Lower leg skin (tissue), 3 donors: Measurements from ENCODE around the gene SKIL.

Experiments
- POLR2A ChIP-seq, 2 donors: fragments of 450-650 bp; IDR thresholded peaks; one replicate each; pipeline ENCODE4 v1.6.1; 2016 to 2017; ENCODE audit warnings: antibody characterized with exemption in 2 of 2, mild to moderate bottlenecking in 1 of 2, moderate library complexity in 1 of 2
- TF ChIP-seq, protein P1 (sequence below), 3 donors: fragments of 450-650 bp; IDR thresholded peaks; one replicate each; pipeline ENCODE4 v1.5.1; 2016; ENCODE audit warnings: antibody characterized with exemption in 3 of 3, mild to moderate bottlenecking in 3 of 3, moderate library complexity in 2 of 3

DNA sequence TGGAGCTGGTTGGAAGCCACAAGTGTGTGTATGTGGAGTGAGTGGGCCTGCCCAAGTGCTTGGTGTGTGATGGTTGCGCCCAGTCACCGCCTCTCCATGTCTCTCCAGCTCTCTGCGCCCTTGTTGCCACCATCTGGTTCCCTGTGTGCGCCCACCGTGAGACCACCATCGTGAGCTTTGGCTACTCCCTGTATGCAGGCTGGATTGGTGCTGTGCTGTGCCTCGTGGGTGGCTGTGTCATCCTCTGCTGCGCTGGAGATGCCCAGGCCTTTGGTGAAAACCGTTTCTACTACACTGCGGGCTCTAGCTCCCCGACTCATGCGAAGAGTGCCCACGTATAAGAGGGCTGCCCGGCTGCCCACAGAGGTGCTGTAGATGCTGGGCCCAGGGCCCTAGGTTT, 74.9 kb downstream of the SKIL start:
- TF ChIP-seq, protein P1, sequence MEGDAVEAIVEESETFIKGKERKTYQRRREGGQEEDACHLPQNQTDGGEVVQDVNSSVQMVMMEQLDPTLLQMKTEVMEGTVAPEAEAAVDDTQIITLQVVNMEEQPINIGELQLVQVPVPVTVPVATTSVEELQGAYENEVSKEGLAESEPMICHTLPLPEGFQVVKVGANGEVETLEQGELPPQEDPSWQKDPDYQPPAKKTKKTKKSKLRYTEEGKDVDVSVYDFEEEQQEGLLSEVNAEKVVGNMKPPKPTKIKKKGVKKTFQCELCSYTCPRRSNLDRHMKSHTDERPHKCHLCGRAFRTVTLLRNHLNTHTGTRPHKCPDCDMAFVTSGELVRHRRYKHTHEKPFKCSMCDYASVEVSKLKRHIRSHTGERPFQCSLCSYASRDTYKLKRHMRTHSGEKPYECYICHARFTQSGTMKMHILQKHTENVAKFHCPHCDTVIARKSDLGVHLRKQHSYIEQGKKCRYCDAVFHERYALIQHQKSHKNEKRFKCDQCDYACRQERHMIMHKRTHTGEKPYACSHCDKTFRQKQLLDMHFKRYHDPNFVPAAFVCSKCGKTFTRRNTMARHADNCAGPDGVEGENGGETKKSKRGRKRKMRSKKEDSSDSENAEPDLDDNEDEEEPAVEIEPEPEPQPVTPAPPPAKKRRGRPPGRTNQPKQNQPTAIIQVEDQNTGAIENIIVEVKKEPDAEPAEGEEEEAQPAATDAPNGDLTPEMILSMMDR (IDR thresholded peaks at IDR 0.05) = no peak
- TF ChIP-seq POLR2A (IDR thresholded peaks at IDR 0.05) = no peak
